ENCODE measurements around the gene THRB.

The THRB gene

DNA sequence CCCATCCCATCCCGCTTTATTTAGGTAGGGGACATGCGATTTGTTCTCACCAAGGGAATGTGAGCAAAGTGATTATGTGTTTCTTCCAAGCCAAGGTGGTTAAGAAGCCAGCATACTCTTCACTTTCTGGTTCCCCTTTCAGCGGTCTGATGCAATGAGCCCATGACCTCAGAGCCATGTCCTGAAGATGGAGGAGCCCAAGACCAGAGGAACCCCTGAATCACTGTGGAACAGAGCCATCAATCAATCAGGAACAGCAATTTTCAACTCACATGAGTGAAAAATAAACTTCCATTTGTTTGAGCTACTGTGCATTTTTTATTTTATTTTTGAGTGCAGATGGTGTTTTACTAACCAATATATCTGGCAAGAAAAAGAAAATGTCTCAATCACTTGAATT is 10.8 kb downstream of the THRB start:
- DNase-seq (ENCODE audit: low read depth), result no peak
- H3K4me3 ChIP-seq (ENCODE audit: control insufficient read depth, low read depth, low read length), result no peak overlapping the region
- TF ChIP-seq, protein P1, sequence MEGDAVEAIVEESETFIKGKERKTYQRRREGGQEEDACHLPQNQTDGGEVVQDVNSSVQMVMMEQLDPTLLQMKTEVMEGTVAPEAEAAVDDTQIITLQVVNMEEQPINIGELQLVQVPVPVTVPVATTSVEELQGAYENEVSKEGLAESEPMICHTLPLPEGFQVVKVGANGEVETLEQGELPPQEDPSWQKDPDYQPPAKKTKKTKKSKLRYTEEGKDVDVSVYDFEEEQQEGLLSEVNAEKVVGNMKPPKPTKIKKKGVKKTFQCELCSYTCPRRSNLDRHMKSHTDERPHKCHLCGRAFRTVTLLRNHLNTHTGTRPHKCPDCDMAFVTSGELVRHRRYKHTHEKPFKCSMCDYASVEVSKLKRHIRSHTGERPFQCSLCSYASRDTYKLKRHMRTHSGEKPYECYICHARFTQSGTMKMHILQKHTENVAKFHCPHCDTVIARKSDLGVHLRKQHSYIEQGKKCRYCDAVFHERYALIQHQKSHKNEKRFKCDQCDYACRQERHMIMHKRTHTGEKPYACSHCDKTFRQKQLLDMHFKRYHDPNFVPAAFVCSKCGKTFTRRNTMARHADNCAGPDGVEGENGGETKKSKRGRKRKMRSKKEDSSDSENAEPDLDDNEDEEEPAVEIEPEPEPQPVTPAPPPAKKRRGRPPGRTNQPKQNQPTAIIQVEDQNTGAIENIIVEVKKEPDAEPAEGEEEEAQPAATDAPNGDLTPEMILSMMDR (IDR thresholded peaks at IDR 0.05; ENCODE audit: control insufficient read depth, insufficient read depth, low read depth, low read length, missing control alignments), result no peak

DNA sequence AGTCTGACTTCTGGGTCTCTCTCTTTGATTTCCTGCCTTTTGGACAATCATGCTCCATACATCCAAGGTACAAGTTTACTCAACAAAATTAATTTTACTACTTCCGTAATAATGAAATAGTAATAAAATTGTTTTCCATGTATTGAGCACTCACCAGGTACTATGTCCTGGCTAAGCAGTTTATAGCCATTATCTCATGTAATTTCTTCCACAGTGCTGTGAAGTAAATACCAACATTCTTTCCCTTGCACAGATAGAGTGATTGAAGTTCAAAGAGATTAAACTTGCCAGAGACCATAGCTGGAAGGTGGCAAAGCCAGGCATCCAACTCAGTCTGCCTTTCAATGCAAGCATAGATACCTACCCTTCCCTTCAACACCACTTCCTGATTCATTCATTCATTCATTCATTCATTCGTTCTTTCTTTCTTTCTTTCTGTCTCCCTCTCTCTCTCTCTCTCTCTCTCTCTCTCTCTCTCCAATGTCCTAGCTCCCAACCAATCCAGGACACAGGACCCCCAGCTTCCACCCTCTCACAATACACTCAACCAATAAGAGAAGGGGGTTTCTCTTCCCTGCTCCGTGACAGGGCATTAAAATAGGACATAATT is 12.4 kb downstream of the THRB start:
- H3K4me3 ChIP-seq (ENCODE audit: control insufficient read depth, low read depth, low read length), result no peak overlapping the region
- DNase-seq (ENCODE audit: low read depth), result no peak
- TF ChIP-seq, protein P1 (IDR thresholded peaks at IDR 0.05; ENCODE audit: control insufficient read depth, insufficient read depth, low read depth, low read length, missing control alignments), result no peak

DNA sequence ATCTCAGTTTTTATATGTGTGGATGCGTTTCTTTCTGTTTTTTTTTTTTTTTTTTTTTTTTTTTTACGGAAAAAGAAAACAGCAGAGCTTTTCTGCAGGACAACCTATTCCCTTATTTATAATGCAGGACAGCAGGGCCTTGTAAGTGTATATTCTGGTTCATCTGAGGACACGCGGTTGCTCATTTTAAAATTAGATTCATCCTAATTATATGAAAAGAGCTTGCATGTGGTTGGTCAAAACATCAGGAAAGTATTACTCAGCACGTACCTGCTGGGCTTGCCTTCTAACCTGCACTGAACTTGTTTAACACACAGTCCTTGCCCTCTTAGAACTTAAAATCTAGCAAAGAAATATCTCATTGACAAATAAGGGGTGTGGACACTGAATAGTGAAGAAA is 13.5 kb downstream of the THRB start:
- no peak overlapping the region for H3K4me3 ChIP-seq (ENCODE audit: control insufficient read depth, low read depth, low read length)
- TF ChIP-seq, protein P1 (IDR thresholded peaks at IDR 0.05; ENCODE audit: control insufficient read depth, insufficient read depth, low read depth, low read length, missing control alignments), result no peak
- DNase-seq (ENCODE audit: low read depth), result no peak

DNA sequence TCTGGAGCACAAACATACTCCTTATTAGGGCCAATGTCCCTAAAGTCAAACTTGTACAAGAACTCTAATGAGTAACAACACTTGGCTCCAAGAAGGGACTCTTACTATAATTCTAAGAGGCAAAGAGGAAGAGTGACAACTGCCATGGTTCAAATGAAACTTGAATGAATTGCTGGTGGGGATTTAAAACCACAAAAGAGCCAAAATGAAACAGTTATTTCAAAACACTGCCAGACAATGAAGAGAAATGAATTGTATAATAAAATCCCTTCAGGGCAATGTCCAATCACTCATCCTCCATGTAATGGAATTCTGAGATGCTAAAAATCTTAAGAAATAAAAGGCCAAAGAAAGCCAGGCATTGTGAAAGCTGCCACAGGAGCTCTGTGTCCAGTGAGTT is 14.2 kb downstream of the THRB start:
- no peak for DNase-seq (ENCODE audit: low read depth)
- H3K4me3 ChIP-seq (ENCODE audit: control insufficient read depth, low read depth, low read length), result no peak overlapping the region
- TF ChIP-seq, protein P1 (IDR thresholded peaks at IDR 0.05; ENCODE audit: control insufficient read depth, insufficient read depth, low read depth, low read length, missing control alignments), result no peak

DNA sequence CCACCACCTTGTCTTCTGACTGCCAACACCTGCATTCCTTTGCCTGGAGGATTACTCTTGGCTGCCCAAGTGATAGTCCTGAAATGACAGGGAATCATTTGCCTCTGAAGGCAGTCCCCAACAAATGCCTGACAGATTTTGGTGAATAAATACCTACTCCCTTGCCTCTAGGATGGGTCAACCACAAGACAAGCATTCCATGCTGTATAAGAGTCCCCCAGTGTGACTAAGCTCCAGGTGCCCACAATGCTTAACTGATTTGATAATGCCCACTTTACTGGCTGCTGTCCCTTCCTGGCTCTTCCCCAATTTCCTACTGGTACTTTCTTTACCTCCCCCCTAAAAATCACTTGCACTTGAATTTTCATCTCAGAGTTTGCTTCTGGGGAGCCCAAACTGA is 14.8 kb downstream of the THRB start:
- TF ChIP-seq, protein P1 (IDR thresholded peaks at IDR 0.05; ENCODE audit: control insufficient read depth, insufficient read depth, low read depth, low read length, missing control alignments), result no peak
- H3K4me3 ChIP-seq (ENCODE audit: control insufficient read depth, low read depth, low read length), result no peak overlapping the region
- no peak for DNase-seq (ENCODE audit: low read depth)

DNA sequence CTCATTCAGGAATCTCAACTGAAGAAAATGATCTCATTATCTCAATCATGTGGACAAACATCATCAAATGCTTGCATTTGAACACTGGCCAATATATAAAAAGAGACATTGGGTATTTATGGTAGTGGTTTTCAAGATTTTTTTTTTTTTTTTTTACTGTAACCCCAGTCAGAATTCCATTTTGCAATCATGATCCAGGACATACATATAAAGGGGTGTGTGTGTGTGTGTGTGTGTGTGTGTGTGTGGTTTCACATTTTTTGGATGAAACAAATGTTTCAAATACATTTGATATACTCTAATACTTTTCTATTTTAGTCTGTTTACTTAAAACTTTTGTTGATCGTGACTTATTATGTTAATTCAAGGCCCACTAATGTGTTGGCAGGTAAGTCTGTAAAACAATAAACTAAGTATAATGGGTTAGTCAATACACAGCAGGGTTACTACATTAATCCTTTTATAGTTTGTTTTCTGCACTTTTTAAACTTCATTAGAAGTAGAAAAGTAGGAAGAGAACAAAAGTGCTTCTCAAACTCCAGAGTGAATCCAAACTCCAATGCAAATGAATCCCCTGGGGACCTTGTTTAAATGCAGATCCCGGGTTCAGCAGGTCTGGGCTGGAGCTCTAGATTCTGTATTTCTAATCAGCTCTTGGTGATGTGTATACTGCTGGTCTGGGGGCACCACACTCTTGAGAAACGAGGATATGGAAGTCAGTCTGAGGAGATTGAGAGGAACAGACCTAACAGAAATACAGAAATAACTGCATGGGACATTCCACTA is 17.6 kb downstream of the THRB start:
- TF ChIP-seq, protein P1 (IDR thresholded peaks at IDR 0.05; ENCODE audit: control insufficient read depth, insufficient read depth, low read depth, low read length, missing control alignments), result no peak
- DNase-seq (ENCODE audit: low read depth), result no peak
- H3K4me3 ChIP-seq (ENCODE audit: control insufficient read depth, low read depth, low read length), result no peak overlapping the region
